H1 (cell line): ENCODE results near the gene CDC45. TPM values are rescaled to one million over a fixed set of nuclear protein-coding genes. Genes with fewer than 3 reads are reported as not detected.
A peak's percentile ranks its signal among the peaks of the same experiment; 100 is the strongest.

ENCODE experiments used
- CBX8 ChIP-seq: fragments of 300-800, 300-1000 bp; sonication (generic); IDR thresholded peaks from 2 replicates; pipeline ENCODE4 v1.7.1; 2016; ENCODE audit warnings: low read depth, low read length, borderline replicate concordance
- CEBPB ChIP-seq: IDR thresholded peaks from 2 replicates; pipeline ENCODE4 v1.6.1; 2012; ENCODE audit warnings: low read depth, low read length
- CHD2 ChIP-seq: IDR thresholded peaks from 2 replicates; pipeline ENCODE4 v1.6.1; 2012; ENCODE audit warnings: low read length, improper control_type of control experiment
- CTCF ChIP-seq, 3 experiments: IDR thresholded peaks; 1 replicate in 2 of 3; 2 replicates in 1 of 3; pipeline versions ENCODE4 v1.5.1 to v1.6.1; 2011; ENCODE audit warnings: low read length in 3 of 3, mild to moderate bottlenecking in 3 of 3, inconsistent platforms in 2 of 3, low read depth in 1 of 3, moderate library complexity in 1 of 3; ENCODE audit not compliant: insufficient read depth in 1 of 3; ENCODE audit errors: control extremely low read depth in 1 of 3
- EGR1 ChIP-seq: IDR thresholded peaks from 2 replicates; pipeline ENCODE4 v1.6.1; 2011; ENCODE audit warnings: low read depth, low read length, borderline replicate concordance
- EP300 ChIP-seq, 2 experiments: IDR thresholded peaks; 1 replicate in 1 of 2; 2 replicates in 1 of 2; pipeline ENCODE4 v1.6.1; 2011 to 2012; ENCODE audit warnings: low read depth in 2 of 2, low read length in 2 of 2, mild to moderate bottlenecking in 2 of 2, borderline replicate concordance in 1 of 2, inconsistent platforms in 1 of 2, moderate library complexity in 1 of 2
- EZH2 ChIP-seq: fragments of 200-600 bp; sonication (generic); IDR thresholded peaks from 2 replicates; pipeline ENCODE4 v1.7.1; 2012; ENCODE audit warnings: low read depth, mild to moderate bottlenecking, moderate library complexity, low read length, inconsistent platforms; ENCODE audit not compliant: severe bottlenecking
- JUN ChIP-seq: IDR thresholded peaks from 2 replicates; pipeline ENCODE4 v1.6.1; 2011; ENCODE audit warnings: low read depth, mild to moderate bottlenecking, improper control_type of control experiment, low read length
- KDM5A ChIP-seq: fragments of 200-600 bp; IDR thresholded peaks from 2 replicates; pipeline ENCODE4 v1.7.1; 2012; ENCODE audit warnings: mild to moderate bottlenecking, low read length, inconsistent platforms, mixed read lengths
- POLR2A ChIP-seq, 2 experiments: IDR thresholded peaks; 1 replicate in 1 of 2; 2 replicates in 1 of 2; pipeline ENCODE4 v1.6.1; 2011; ENCODE audit warnings: low read depth in 2 of 2, low read length in 2 of 2, mild to moderate bottlenecking in 2 of 2; ENCODE audit errors: control extremely low read depth in 1 of 2
- POLR2AphosphoS5 ChIP-seq: IDR thresholded peaks from 2 replicates; pipeline ENCODE4 v1.6.1; 2011; ENCODE audit warnings: low read depth, low read length
- RAD21 ChIP-seq, 2 experiments: IDR thresholded peaks in 1 of 2; conservative IDR thresholded peaks in 1 of 2; 2 replicates each; pipeline ENCODE4 v1.6.1; 2011; ENCODE audit warnings: low read depth in 2 of 2, low read length in 2 of 2, improper control_type of control experiment in 1 of 2, inconsistent platforms in 1 of 2, mild to moderate bottlenecking in 1 of 2, moderate library complexity in 1 of 2
- RBBP5 ChIP-seq: IDR thresholded peaks from 2 replicates; pipeline ENCODE4 v1.7.1; 2012; ENCODE audit warnings: low read depth, mild to moderate bottlenecking, inconsistent platforms, low read length, moderate library complexity, borderline replicate concordance
- SIRT6 ChIP-seq: IDR thresholded peaks from one replicate; pipeline ENCODE4 v1.7.1; 2012; ENCODE audit warnings: low read length, inconsistent platforms
- SIX5 ChIP-seq: IDR thresholded peaks from 2 replicates; pipeline ENCODE4 v1.6.1; 2011; ENCODE audit warnings: mild to moderate bottlenecking, low read depth, low read length
- TAF1 ChIP-seq: IDR thresholded peaks from 2 replicates; pipeline ENCODE4 v1.6.1; 2011; ENCODE audit warnings: mild to moderate bottlenecking, low read depth, low read length
- YY1 ChIP-seq: IDR thresholded peaks from 2 replicates; pipeline ENCODE4 v1.6.1; 2011; ENCODE audit warnings: low read depth, mild to moderate bottlenecking, low read length
- polyA plus RNA-seq, 7 experiments: library from polyadenylated mRNA; depleted of rRNA in 3 of 7; stranded (reverse) in 5 of 7; unstranded in 2 of 7; fragments of >200 nt in 5 of 7; fragments of 200-250 nt in 2 of 7; gene quantifications; 1 replicate in 5 of 7; 2 replicates in 1 of 7; 4 replicates in 1 of 7; pipeline versions ENCODE4 v1.2.1 to v1.2.3, GENCODE V29; 2011 to 2013; ENCODE audit warnings: missing spikeins in 2 of 7, mixed read lengths in 2 of 7
- total RNA-seq: library from RNA; stranded (reverse); fragmentation: NEBNext Ultra II Directional; extraction: Animal tissue kit (Norgen Biotek cat#: 25700); gene quantifications from 2 replicates; pipeline ENCODE4 v1.2.1, GENCODE V29; 2021
- TF ChIP-seq, protein P1 (sequence below): IDR thresholded peaks from 2 replicates; pipeline ENCODE4 v1.6.1; 2012; ENCODE audit warnings: inconsistent platforms
- TF ChIP-seq, protein P2 (sequence below): IDR thresholded peaks from 2 replicates; pipeline ENCODE4 v1.6.1; 2011; ENCODE audit warnings: low read depth, mild to moderate bottlenecking, low read length; ENCODE audit not compliant: insufficient read depth
- TF ChIP-seq, protein P3 (sequence below): IDR thresholded peaks from 2 replicates; pipeline ENCODE4 v1.6.1; 2012; ENCODE audit warnings: inconsistent platforms

Gene CDC45
- total and polyA plus RNA-seq, 2 of the 8 experiments (the other 6 are each of a cell fraction or from before 2014, with no cell fraction given), result 31.9 to 37.7 TPM

DNA sequence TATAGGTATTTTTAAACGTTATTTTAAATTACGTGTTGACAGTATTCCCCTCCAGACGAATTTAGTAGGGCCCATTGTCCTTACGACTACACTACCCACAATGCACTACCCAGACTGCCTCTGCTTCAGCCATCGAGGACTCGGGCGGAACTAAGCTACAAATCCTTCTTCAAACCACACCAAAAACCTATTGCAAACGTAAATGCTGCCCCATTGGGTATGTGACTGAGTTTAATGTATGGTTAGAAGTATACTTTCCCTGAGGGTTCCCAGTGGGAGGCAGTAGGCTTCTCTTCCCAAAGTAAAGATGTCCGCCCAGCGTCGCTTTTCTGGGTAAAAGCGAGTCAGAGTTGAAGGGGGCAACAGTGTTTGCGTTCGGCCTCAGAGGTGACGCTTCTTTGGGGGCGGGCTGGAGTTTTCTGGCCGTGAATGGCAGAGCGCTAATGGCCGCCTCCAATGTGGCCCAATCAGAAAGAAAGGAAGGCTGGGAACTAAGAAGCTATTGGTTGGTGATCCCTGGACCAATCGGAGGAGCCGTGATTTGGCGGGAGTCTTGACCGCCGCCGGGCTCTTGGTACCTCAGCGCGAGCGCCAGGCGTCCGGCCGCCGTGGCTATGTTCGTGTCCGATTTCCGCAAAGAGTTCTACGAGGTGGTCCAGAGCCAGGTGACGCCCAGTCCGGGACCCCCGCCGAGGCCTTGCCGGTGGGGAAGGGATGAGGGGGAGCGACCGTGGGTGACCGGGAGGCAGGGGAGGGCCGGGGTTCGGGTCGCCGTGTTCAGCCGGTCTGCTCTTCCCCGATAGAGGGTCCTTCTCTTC is at the start of gene CDC45 (continued):
- TF ChIP-seq POLR2AphosphoS5 (peak; percentile 57; the same call in 1 of the 2 replicates), CBX8 (no peak), CEBPB (no peak), EP300 (IDR thresholded peaks at IDR 0.05; ENCODE audit: borderline replicate concordance in 1 of 2, low read depth in 2 of 2, low read length in 2 of 2) (no peak), CHD2 (peak; percentile 62; the same call in 1 of the 2 replicates), TAF1 (peak; percentile 88), JUN (no peak), RAD21 (IDR thresholded peaks at IDR 0.05 in 1 of 2, conservative IDR thresholded peaks at IDR 0.05 in 1 of 2; ENCODE audit: low read depth in 2 of 2, low read length in 2 of 2) (no peak), RBBP5 (peak; percentile 64; the same call in 1 of the 2 replicates), YY1 (peak; percentile 99), KDM5A (peak; percentile 56), SIX5 (peak; percentile 76), EGR1 (no peak), EZH2 (no peak), POLR2A (IDR thresholded peaks at IDR 0.05; ENCODE audit: control extremely low read depth in 1 of 2, low read depth in 2 of 2, low read length in 2 of 2) (peak; percentile 73 to 86), SIRT6 (no peak), CTCF (IDR thresholded peaks at IDR 0.05; ENCODE audit: control extremely low read depth in 1 of 3, insufficient read depth in 1 of 3, low read depth in 1 of 3, low read length in 3 of 3) (no peak)
- TF ChIP-seq, protein P1, sequence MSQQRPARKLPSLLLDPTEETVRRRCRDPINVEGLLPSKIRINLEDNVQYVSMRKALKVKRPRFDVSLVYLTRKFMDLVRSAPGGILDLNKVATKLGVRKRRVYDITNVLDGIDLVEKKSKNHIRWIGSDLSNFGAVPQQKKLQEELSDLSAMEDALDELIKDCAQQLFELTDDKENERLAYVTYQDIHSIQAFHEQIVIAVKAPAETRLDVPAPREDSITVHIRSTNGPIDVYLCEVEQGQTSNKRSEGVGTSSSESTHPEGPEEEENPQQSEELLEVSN, result peak; percentile 97
- TF ChIP-seq, protein P2, sequence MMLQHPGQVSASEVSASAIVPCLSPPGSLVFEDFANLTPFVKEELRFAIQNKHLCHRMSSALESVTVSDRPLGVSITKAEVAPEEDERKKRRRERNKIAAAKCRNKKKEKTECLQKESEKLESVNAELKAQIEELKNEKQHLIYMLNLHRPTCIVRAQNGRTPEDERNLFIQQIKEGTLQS, result no peak
- TF ChIP-seq, protein P3, sequence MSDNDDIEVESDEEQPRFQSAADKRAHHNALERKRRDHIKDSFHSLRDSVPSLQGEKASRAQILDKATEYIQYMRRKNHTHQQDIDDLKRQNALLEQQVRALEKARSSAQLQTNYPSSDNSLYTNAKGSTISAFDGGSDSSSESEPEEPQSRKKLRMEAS, result peak; percentile 81
